Measurements from ENCODE around the gene THOC1. TPM values are rescaled to one million over a fixed set of nuclear protein-coding genes. Genes with fewer than 3 reads are reported as not detected.
A peak's percentile ranks its signal among the peaks of the same experiment; 100 is the strongest.

Gene THOC1
- total RNA-seq, 1 donor from 2014 or later, result 21.5 TPM

DNA sequence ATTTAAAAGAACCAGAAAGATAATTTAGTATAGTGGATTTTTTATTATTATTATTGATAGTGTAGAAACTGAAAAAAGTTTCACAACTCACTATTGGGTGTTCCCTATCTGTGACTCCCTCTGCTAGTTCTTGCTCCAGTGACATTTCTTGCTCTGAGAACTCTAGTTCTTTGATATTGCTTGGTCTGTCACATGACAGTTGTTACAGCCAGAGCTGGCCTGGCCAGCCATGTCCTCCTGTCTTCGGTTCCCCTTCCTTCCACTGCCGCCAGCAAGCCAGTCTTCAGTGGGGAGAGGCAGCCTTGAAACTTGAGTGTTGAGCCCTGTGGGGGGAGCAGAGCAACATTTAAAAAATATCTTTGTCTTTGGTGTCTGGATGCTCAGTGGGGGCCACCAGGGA lies 7.6 kb upstream of the THOC1 start:
- ATAC-seq, result no peak

DNA sequence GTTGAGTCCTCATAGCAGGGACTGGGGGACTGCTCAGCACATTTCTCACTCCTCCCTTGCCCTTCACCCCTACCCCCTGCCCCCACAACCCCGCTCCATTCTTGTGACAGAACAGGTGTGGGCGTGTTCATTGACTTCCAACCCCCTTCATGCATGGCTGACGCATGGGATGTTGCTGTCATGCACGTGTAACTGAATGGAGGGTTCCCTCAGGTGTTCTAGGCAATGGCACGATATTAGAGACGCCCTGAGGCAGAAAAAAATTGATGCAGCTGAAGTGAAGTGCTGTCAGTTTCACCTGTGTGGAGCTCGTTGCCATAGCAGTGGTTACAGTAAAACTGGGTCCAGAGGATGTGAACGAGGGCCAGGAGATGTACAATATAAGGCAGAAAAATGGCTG lies 6.5 kb upstream of the THOC1 start:
- no peak for ATAC-seq

DNA sequence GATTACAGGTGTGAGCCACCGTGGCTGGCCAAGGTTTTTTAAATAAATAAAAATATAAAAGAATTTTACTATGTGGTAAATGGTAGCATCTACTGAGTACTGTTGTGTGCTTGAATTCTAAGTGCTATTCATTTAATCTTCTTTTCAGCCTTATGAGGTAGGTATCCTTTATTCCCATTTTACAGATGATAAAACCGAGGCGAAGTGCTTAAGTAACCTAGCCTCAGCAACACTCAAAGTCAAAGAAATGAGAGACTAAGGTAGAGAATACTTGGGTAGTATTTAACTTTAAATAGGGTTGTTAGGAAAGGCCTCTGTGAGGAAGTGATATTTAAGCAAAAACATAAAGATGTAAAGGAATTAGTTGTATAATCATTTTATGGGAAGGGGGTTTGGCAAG lies 5.7 kb upstream of the THOC1 start:
- ATAC-seq, result no peak

DNA sequence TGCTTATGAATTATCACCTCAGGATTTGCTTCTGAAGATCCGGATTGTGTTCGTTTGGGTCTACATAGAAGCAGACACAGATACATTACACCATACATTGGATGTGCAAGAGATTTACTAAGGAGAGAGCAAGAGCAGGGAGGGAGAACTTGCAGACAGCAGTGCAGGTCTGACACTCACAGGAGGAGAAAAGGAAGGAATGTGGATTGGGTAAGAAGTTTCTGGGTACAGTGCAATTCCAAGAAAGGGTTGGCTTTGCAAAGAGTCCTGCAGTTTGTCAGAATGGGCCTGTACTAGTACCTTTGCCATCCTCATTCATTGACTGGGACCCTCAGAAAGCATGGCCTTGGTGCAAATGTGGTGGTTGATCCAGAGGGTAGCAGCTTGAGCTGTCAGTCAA lies 4.8 kb upstream of the THOC1 start:
- ATAC-seq, result no peak

DNA sequence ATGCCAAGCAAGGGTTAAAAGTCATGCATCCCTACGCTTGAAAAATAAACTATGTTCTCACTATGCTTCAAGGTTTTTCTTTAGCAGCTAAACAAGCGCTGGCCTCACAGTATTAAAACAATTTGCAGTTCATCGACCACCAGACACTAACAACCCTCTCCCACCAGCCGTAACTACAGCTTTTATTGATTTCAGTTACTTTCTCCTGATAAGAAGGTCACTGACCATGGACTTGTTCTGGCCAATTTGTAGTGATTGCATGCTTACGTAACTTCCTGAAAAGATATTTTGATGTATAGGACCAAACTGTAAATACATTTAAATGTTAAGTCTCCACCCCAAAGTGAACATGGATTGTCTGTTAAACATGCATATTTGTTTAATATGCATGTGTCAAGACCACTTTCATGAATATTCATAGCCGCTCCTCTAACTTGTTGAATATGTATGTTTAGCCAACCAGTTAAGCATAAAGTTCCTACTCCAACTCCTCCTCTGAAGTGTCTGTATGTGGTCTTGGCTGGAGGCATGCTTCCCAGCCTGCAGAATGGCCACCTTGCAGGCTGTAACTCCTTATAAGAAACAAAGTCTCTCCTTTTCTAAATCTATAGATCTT lies 1.7 kb upstream of the THOC1 start:
- ATAC-seq, result no peak

DNA sequence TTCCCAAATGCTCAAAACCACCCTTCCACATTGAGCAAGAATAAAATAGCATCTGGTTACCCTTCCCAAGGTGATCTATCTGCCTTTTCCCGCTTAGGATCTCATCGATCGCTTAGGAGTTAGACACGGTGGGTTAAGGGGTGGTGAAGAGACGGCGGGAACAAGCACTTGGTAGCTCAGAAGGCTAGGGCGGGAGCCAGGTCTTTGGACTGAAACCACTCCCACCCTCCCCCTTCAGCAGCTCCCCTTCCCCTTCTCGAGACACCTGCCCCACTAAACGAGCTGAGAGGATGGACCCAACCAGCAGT lies 513 bp downstream of the THOC1 start:
- peak; percentile 43 for ATAC-seq

DNA sequence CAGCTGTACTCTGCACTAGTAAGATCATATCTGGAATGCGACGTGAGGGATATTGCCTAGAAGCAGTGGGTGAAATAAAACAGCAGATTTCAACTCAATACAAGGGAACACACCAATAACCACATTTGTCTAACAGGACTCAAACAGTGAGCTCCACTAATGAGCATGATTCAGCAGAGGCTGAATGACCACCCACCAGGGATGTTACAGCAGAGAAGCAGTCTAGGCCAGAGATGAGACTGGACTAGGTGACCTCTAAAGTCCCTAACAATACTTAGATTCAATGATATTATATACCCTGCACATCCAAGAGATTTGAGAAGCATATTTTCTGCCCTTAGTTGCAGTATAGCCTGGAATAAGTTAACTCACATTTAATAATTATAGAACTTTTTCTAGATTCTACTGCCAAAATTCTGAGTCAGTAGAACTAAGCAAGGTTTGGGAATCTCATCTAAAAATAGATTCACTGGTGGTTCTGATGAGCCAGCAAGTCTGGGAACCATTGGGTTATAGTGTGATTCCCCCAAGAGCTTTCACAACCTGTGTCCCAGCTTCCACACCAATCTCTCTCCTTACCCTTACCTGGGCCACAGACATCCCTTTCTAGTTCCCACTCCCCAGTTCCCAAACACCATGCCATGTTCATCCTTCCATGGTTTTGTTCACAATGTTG lies 6.3 kb downstream of the THOC1 start:
- no peak for ATAC-seq

DNA sequence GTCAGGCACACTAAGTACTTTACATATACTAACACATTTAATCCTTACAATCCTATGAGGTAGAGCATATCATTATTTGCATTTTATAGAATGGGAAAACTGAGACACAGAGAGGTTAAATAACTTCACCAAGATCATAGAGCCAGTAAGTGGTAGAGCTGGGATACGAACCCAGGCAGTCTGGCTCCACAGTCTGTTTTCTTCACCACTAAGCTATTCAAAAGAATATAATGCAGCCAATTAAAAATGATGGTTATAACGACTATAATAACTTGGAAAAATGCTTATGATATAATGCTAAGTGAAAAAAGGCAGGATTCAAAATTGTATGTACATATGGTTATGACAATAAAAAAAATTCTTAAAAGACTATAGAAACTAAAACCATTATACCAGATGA lies 7.3 kb downstream of the THOC1 start:
- no peak for ATAC-seq

DNA sequence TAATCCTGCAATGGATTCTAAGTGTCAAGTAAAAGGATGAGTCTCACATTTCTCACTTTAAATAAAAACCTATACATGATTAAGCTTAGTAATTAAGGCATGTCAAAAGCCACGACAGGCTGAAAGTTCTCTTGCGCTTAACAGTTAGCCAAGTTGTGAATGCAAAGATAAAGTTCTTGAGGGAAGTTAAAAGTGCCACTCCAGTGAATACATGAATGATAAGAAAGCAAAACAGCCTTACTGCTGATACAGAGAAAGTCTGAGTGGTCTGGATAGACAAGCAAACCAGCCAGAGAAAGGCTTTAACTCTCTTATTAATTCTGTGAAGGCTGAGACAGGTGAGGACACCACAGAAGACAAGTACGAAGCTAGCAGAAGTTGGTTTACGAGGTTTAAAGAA lies 12.7 kb downstream of the THOC1 start:
- ATAC-seq, result no peak

DNA sequence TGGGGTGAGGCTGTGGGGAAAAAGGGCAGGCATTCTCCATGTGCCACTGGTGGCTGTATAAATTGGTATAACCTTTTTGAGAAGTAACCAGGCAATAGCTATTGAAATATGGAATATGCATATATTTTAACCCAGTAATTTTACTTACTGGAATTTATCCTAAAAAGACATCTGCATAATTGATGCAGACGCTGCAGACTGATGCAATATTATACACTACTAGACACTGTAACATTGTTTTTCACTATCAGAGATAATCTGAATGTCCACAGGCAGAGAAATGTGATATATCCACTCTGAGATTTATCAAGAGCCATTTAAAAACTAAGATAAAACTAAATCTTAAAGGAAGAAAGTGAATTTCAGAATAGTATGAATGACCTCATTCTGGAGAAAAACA lies 14.7 kb downstream of the THOC1 start:
- ATAC-seq, result no peak

DNA sequence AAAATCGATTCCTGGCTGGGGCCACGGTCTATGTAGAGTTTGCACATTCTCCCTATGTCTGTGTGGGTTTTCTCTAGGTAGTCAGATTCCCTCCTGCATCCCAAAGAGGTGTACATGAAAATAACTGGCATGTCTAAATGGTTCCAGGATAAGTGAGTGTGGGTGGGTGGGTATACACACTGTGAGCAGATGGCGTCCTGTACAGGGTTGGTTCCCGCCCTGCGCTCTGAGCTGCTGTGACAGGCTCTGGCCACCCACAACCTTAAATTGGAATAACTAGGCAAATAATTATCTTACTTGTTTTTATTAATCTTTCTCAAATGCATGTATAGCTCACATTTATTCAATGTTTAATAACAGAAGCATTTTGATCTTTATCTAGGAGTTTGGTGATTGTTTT lies 16.3 kb downstream of the THOC1 start:
- ATAC-seq, result no peak

DNA sequence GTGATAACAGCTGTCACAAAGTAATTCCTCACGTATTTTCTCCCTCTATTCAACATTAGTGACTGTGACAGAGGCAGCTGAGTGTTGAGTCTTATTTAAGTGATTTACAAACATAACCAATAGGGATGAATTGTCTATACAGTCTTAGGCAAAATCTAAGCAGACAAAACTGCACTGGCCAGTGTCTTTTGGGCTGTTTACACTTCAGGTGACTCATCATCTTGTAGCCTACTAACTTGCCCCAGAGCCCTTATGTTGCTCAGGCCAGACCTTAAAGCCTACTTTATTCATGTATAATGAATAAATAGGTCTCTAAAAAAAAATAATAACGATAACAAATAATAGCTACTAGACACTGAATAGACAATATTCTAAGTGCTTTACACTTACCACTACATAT lies 17.2 kb downstream of the THOC1 start:
- peak; percentile 48 for ATAC-seq

DNA sequence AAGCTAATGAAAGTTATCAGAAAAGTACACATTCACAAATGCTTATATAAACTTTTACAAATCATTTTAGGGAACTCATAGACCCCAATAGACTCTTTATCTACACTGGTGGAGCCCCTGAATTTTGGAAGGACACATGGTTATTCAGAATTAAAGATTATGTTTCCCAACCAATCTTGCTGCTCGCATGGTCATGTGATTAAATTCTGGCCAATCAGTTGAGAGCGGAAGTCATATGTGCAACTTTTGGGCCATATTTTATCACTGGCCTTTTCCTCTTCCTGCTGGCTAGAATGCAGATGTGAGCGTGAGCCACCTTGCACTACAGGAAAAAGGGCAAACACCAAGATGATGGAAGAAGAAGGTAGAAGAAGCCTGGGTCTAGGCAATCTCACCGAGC lies 19.8 kb downstream of the THOC1 start:
- ATAC-seq, result no peak

DNA sequence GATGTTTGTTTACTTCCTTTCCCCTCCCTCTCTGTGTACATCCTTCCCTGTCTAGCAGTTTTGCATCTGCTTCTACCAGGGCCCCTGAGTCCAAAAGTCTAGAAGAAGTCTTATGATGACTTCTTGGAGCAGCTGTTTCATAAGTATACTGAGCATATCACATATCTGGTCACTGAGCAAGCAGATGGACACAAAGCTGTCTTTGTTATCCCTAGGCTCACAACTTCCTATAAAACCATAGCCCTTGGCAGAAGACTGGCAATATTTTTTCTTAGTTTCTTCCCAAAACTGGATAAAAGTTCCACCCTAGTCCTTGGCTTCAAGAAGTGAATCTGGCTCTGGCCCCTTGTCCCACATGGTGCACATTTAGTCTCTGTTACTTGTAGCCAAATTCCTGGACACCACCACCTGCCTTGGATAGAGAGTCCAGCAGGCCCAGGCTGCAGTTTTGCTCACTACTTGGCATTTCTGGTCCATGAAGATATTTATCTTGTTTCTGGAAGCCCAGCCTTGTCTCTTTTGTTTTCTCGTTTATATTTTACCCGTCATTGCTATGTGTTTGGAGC lies 22.5 kb downstream of the THOC1 start:
- no peak for ATAC-seq

DNA sequence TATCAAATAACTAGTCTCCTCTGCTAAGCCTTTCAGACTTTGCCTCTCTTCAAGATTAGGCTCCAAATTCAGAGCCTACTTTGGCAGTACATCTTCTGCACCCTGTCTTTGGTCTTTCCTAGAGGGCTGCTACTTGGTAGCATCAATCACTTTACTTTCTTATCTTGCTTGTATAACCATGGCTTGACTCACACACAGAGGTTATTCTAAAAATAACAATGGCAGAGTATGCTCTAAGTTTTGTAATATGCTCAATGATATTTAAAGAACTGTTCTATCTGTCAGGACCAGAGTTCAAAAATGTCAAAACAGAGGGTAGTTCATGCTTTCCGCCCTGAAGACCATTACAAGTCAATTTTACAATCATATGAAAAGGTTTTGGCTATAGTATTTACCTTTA lies 27.7 kb downstream of the THOC1 start:
- ATAC-seq, result no peak

DNA sequence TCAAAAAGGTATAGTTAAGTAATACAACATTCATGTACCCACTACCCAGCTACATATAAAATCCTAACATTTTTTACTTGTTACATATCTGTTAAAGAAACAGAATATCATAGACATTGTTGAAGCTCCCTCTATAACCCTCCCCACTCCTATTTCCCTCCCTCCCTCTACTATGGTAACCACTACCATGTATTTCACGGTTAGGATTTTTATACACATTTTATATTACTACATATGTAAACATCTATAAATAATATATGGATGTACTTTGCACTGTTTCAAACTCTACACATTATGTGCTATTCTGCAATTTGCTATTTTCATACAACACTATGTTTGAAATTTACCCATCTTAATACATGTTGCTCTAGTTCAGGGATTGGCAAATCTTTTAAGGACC lies 36.3 kb downstream of the THOC1 start:
- ATAC-seq, result no peak

DNA sequence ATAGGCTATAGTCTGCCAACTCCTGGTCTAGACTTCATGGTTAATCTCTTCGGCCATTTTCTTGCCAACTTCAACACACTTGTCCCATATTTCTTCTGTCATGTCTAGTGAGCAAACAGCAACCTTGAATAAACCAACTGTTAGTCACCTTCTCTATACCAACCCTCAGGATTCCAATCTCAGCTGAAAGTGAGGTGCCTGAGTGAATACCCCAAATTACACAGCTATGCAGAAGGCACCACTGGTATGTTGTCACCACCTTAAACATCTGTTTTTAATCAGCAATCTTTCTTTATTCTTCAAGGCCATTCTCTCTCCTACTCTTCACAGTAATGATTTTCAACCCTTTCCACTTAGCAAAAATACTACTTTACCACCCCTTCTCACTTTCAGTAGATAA lies 39.3 kb downstream of the THOC1 start:
- ATAC-seq, result no peak

DNA sequence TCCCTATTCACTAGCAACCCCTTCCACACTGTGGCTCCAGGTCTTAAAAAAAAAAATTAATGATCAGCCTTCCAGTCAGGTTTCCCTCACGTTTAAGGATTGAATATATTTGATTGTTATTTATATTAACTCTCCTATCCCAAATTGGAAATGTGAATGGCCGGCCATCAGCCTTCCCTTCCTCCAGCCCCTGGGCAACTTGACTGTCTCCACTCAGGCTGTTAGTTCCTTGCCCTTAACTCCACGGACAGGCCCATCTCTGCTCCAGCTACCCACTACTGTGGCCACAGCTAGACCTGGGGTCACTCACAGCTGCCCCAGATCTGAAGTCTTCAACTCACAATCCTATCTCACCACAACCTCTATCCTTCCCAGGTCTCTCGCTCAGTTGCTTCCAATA lies 39.9 kb downstream of the THOC1 start:
- ATAC-seq, result no peak

DNA sequence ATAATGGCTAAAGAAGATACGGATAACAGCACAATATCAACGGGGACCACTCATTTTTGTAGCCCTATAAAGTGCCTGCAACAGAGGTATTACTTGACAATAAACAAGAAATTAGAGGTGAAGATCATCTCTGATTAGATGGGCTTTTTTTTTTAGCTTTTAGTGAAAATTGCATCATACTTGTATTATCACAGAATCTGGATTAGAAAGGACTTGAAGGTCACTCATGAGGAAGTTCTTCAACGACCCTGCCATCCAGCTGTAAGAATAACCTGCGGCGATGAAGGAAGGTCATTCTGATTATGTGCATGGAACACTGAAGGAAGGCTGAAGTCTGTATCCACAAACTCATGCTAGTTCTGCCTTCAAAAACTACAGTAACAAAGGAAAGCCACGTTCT lies 40.5 kb downstream of the THOC1 start:
- no peak for ATAC-seq

DNA sequence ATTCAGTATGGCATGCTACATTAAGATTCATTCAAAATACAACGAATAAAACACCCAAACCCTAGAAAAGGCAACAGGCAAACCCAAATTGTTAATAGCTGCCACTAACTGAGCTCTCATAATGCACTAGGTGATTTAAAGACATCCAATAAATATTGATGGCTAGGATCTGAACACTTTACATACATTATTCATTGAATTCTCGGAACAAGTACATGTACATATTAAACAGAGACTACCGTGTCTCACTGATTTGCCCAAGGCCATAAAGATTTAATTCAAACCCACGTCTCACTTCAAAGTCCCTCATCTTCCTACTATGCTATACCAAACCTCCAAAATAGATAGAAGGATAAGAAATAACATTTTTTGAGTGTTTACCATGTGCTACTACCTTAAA lies 42.1 kb downstream of the THOC1 start:
- no peak for ATAC-seq

DNA sequence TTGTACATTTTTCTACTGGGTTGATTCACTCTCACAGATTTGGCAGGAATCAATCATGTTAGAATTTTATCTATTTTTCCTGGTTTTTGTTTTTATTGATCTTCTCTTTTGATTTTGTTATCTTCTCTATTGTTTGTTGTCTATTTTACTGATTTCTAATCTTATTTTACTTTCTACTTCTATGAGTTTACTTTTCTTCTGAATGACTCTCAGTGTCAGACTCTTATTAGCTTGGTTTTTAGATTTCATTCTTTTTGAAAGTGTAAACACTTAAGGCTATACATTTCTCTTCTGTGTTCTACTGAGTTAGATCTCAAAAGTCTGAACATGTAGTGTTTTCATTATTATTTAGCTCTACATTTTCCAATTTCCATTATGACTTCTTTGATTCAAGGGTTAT lies 47.1 kb downstream of the THOC1 start:
- ATAC-seq, result no peak

DNA sequence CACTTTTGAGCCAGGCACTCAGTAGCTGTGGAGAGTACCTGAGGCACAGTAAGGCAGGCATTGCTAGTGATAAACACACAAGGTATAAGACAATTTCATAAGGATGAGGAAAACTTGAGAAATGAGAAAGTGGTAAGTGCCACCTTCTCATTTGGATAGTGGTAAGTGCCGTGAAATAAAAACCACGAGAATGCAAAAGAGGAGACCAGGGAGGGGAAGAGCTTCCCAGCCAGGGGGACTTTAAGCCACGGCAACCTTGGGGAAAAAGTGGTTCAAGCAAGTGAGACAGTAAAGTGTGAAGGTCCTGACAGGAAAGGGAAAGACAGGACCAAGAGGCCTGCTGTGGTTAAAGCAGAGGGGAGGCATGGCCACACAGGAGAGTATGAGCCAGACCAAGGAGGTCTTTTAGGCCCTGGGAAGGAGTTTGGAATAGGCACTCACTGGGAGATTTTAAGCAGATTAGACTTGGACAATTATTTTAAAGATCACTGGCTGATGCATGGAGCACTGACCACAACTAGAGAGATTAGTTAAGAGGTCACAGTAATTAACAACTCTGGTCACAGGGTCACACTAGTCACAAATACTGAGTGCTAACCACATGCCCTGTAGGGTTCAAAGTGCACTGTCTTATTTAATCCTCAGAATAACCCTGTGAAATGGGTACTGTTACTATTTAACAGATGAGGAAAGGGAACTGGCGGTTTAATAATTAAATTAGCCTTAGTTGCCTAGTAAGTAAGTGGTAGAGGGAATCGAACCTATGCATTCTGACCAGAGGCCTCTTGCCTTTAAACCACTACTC lies 50.1 kb downstream of the THOC1 start:
- ATAC-seq, result no peak

DNA sequence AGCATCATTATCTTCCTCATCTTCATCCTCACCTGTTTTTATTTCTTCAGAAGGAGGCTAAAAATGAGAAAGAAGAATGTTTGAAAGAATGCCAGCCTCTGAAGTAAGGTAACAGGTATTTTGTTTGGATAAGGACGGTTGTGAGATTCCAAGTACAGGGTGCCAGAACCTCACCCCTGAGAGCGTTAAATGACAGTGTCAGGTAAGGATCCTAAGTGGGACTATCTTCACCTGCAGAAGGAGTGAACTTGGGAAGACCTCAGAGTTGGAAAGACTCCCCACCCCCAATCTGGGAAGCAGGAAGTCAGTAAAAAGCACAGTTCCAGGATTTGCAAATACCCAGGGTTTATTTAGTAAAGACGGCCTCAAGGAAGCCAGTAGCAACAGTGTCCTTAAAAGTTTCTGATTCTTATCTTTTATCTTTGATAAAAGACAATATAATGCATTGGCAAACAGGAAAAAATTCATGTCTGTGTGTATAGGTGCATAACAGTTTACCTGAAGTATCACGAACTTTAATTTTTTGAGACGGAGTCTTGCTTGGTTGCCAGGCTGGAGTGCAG lies 52.3 kb downstream of the THOC1 start:
- ATAC-seq, result no peak

DNA sequence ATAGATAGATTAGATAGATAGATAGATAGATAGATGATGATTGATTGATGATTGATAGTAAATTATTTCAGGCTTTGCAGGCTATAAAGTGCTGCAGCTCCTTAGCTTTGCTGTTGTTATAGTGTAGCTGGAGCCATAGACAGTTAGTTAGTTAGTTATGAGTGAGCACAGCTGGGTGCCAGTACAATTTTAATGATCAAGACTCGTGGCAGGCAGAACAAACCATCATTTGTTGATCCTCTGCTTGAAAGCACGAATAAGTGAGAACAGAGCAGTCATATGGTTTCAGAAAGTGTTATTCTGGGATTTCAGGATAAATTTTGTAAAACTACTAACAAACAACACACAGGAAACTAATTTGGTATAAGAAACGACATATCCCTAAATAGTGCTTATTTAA lies 53.9 kb downstream of the THOC1 start:
- no peak for ATAC-seq

Measured in esophagus mucosa (tissue), 1 donor.